Suppressor macrophage treated with lipopolysaccharide for 1 hour (primary cell): ENCODE measurements around the gene CREG2.
A peak's percentile ranks its signal among the peaks of the same experiment; 100 is the strongest.
"Not testable (repeated sequence)": the region's sequence is repeated elsewhere in the genome, so short reads cannot be mapped to it uniquely, and the experiment has no call there.

ENCODE experiments used
- DNase-seq, 3 donors: peaks; one replicate each; pipeline ENCODE4 v3.0.0-alpha.2; 2020 to 2022

CREG2 gene

GRCh38 chr2:101341901-101342624, 45.2 kb downstream of the CREG2 start:
- peak; percentile 78 to 93 (median 89) for DNase-seq

GRCh38 chr2:101341421-101341820, 45.9 kb downstream of the CREG2 start:
- peak in 1 of 3 donors; percentile 27 for DNase-seq

DNA sequence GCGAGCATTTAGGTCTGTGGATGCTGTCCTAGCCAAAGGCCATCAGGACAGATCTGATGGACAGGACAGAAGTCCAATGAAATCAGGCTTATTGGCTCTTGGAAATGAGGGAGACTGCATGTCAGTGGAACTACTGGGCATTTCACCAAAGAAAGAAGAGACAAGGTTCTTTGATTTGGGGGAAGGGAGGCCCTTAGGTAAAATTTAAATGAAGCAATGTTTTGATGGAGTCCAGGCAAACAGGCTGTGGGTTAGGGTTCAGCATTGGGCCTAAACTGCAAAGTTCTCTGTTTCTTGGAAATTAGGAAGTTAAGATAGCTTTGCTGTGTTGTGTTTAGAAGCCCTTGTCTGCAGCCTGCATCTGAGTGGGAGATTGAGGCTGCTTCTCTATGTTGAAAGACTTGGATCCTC, 47.2 kb downstream of the CREG2 start:
- DNase-seq = peak; percentile 39 to 50 (median 46)

- no peak for DNase-seq
These were observed 47.9 kb downstream of the CREG2 start for GRCh38 chr2:101339266-101339880.

GRCh38 chr2:101337877-101338276, 49.4 kb downstream of the CREG2 start:
- DNase-seq = no peak

DNA sequence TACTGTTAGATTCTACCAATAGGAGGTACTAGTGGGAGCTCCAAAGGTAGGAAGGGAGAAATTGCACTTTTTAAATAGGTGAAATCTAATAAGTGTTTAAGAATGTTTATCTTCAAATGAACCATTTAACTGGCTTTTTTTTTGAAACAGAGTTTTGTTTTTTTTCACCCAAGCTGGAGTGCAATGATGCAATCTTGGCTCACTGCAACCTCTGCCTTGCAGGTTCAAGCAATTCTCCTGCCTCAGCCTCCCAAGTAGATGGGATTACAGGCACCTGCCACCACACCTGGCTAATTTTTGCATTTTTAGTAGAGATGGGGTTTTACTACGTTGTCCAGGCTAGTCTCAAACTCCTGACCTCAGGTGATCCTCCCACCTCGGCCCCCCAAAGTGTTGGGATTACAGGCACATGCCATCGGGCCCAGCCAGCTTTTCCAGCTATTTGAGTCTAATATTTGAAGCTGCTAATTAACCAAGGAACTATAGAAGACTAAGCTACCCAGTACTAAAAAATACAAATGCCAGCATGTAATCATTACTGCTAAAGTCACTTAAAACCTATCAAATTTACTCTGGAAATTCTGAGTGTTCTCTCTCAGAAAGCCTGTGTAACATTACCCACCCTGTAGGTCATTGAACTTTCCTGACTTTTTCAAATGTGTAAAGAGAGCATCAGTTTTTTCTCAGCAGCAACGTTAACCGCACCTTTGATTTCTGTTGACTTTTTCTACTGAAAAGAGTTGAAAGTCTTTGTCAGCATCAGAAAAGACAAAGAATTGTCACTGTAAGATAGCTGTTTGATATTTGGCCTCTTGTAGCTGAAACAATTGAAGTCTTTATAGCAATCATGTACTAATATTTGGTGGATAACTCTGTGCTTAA, 54.2 kb downstream of the CREG2 start:
- DNase-seq = no peak

GRCh38 chr2:101331202-101331601, 56.1 kb downstream of the CREG2 start:
- no peak for DNase-seq

GRCh38 chr2:101330253-101330933, 56.9 kb downstream of the CREG2 start:
- DNase-seq = peak; percentile 77 to 83 (median 81)

DNA sequence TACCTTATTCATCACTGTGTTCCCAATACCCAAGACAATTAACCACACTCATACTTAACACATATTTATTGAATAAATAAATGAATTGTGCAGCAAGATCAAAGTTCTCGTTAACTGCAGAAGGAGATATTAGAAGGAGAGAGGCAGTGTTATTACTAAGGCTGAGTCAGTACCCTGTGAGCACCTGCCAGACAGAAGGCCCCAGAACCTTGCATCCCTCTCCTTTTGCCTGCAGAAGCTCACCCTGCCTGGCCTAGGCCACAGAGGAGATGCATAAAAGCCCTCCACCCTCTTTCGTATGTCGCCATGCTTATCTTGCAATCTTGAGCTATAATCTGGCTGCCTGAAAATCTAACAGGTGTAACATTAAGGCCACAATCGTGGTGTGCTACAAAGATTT, 58.3 kb downstream of the CREG2 start:
- no peak for DNase-seq

- DNase-seq = peak; percentile 85 to 95 (median 92)
These were observed 58.8 kb downstream of the CREG2 start for GRCh38 chr2:101328474-101329007.

GRCh38 chr2:101327863-101328394, 59.4 kb downstream of the CREG2 start:
- no peak for DNase-seq

GRCh38 chr2:101325425-101325824, 61.9 kb downstream of the CREG2 start:
- no peak for DNase-seq

- not testable (repeated sequence) for DNase-seq
These were observed 70.7 kb downstream of the CREG2 start for GRCh38 chr2:101316568-101316967.

DNA sequence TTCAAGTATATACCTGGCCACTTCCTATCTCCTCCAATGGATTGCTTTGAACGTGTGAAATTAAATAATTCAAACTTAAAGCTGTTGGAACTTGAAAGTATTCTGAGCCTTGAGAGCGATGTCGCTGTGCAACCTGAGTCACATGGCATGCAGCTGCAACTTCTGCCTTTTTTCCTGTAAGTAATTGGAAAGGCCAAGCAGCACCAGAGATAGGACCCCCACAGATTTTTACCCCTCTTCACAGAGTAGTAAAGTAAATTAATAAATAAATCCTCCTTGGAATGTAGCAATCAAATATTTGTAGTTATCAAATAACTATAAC, 75.6 kb downstream of the CREG2 start:
- peak in 1 of 3 donors; percentile 30 for DNase-seq

GRCh38 chr2:101310834-101311695, 76.2 kb downstream of the CREG2 start:
- DNase-seq = peak in 1 of 3 donors; percentile 49

- DNase-seq = no peak
These were observed 77.0 kb downstream of the CREG2 start for GRCh38 chr2:101310090-101310833.

DNA sequence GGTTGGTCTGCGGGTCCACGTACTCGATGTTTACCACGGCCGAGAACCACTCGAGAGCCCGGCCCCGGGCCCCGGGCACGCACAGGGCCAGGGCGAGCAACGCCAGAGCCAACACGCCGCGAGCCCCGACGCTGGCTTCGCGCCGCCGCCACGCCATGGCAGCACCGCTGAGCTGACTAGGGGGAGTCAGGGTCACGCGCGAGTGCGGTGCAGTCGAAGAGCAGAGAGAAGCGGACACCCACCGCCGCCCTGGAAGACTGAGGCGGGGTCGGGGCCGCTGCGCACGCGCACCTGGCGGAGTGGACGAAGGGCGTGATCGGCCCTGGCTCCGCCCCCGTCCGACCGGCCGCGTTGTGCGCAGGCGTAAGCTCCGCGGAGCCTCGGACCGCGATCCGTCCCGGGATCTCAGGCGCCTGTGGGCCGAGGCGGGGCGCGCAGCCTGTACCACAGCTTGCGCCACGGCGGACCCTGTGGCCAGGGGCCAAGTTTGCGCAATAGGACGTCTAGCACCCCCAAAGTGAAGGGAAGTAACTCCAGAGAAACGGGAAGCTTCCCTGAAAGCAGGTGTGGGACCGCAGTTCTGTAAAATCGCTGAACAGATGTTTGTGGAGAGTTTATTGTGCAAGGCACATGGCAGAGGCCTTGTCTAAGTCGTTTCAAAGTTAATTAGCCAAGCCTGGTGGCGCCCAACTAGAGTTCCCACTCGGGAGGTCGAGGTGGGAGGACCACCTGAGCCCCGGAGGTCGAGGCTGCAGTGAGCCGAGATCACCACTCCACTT, 78.7 kb downstream of the CREG2 start, which contains the start of gene RNF149:
RNF149 (minus strand) TSS at position 270 of the 779 bp plus-strand sequence; CDS start at position 157, 113 bp downstream.
- DNase-seq = peak; percentile 97 to 99 (median 99)

DNA sequence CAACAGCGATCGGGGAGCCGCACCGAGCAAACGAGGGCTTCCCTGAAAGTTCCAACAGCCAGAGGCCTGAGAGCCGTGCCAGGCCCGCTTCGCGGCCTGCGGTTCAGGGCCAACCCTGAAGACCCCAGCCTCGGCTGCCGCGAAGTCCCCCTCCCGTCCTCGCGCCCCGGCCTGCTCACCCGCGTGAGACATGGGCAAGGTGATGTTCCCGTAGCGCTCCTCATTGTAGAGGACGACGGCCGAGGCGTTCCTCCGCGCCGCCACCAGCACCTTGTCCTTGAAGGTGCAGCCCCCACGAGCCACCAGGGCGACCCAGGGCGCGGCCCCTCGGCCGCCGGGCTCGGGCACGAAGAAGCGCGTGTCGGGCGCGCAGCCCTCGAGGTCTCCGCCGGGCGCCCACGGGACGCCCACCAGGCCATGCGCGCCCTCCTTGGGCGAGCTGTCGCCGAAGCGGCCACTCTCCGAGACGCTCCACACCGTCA, 79.3 kb downstream of the CREG2 start:
- peak in 1 of 3 donors; percentile 53 for DNase-seq

GRCh38 chr2:101307503-101307902, 79.8 kb downstream of the CREG2 start:
- DNase-seq = peak in 1 of 3 donors; percentile 52
